ENCODE measurements around the gene FHOD1.
A peak's percentile ranks its signal among the peaks of the same experiment; 100 is the strongest.

Gene FHOD1

DNA sequence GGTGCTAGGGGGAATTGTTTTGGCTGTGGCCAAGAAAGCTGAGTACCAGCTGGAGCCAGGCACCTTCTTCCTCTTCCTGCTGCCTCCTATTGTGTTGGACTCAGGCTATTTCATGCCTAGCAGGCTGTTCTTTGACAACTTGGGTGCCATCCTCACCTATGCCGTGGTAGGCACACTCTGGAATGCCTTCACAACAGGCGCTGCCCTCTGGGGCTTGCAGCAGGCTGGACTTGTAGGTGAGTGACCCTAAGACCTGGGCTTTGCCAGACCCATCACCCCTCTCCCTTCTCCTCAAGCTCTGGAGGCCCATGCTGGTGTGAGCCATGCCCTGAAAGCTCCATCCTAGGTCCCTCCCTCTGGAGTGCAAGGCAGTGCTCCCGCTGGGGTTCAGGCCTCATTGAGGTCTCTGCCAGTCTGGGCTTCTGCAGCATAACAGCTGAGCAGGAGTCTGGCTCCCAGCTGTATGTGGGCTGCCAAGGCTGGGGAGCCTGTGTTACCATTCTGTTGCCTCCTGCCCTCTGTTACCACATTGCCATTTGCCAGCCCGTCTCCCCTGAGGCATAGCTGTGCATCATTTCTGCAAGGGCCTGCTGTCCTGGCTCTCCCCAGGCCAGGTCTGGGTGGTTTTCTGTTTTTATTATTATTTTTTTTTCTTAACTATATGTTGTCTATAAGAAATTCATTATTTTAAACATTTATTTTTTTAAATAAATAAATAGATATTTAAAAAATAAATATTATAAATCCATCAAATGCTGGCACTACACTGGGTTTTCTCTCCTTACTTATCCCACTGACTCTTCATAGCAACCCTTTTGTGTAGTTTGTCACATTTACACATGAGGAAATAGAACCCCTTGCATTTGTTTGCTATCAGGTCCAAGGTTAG is 5.6 kb upstream of the FHOD1 start:
- DNase-seq (ENCODE audit: extremely low spot score, insufficient read length, low read depth) (no peak), FAIRE-seq (no peak)

DNA sequence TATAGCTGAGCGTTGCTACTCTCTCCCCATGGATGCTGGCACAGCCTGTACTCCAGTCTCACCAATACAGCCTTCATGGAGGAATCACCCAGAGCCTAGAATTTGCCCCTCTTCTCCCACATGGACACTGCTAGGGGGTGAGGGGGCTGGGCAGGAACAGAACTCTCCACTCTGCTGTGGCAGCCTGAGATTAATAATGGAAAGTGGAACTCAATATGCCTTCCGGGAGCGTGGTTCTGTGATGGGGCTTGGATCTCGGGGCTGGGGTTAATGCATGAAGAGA is 2.7 kb upstream of the FHOD1 start:
- FAIRE-seq = no peak
- DNase-seq (ENCODE audit: extremely low spot score, insufficient read length, low read depth) = no peak

DNA sequence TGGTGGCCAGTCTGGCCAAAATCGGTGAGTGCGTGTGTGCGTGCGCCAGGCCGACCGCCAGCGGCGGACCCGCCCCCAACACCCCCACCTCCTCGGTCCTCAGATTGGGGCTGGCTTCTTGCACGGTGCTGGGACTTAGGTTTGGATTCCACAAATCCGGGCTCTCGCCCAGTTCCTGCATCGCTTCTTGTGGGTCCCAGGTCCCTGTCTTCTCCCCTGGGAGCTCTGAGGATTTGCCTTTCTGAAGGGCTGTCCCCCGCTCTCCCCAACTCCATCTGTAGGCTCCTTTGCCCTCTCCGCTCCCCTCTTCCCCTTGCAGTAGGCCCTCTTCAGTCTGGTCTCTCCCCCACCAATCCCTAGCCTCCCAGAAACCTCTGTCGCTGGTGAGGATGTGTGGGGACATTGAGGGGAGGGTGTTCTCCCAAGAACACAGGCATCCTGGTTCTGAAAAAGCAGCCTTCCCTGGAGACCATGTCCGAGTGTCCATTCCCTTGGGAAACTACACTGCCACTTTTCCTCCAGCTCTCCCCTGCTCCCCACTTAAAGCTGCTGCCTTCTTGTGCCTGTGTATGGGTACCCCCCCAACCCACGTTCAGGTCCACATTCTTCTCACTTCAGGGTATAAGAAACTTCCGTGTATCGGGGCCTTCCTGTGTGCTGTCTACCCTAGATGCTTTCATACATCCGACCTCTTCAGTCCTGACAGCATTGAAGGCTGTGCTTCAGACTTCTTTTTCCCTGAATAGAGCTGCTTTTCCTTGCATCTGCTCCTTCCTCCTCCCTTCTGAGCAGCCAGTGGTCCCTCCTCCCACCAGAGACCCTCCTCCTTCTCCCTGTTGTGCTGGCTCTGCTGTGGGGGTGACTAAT is 2.1 kb upstream of the FHOD1 start:
- no peak for DNase-seq (ENCODE audit: extremely low spot score, insufficient read length, low read depth)
- no peak for FAIRE-seq

DNA sequence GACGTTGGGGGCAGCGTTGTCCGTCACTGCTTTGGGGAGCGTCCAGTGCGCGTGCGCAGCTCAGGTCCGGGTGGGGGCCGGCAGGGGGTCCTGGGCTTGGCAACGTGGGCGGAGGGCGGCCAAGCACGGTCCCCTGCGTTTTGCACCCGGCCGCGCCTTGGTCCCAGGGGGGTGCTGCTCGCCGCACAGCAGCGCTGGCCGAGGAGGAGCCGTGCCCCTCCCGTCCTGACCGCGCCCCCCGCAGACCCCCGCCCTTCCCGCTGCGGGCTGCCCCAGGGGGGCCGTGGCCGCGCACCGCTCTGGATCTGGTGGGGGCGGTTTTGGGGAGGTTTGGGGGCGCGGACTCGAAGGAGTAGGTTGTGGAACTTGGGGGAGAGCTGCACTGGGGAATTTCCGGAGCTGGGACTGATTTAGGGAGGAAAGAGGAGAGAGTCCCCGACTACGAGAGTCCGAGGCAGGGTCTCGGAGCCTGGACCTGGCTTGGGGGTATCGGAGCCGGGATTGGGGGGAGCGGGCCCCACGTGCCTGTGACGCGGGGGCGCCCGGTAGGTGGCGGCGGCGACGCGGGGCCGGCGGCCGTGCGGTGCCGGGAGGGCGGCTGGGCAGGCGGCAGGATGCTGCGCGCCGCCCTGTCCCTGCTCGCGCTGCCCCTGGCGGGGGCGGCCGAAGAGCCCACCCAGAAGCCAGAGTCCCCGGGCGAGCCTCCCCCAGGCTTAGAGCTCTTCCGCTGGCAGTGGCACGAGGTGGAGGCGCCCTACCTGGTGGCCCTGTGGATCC is 1.3 kb upstream of the FHOD1 start, which contains the start of gene SLC9A5:
SLC9A5 (plus strand) TSS at position 579 of the 777 bp plus-strand sequence; CDS start at position 615, 36 bp downstream.
- DNase-seq (ENCODE audit: extremely low spot score, insufficient read length, low read depth) = peak; percentile 23
- no peak for FAIRE-seq

DNA sequence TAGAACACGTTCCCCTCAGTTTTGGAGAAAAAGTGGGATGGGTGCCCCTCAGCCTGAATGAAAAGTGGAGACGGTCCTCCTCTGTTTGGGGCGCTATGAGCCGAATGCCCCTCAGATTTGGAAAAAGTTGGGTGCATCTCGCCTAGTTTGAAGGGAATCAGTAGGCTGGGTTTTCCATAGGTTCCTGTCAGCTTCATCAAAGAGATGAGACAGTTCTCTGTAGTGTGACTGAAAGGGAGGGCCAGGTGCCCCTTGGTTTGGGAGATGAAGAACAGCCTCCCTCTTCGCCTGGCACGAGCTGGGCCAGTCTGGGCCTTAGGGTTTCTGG is 756 bp upstream of the FHOD1 start:
- FAIRE-seq (no peak), DNase-seq (ENCODE audit: extremely low spot score, insufficient read length, low read depth) (no peak)

DNA sequence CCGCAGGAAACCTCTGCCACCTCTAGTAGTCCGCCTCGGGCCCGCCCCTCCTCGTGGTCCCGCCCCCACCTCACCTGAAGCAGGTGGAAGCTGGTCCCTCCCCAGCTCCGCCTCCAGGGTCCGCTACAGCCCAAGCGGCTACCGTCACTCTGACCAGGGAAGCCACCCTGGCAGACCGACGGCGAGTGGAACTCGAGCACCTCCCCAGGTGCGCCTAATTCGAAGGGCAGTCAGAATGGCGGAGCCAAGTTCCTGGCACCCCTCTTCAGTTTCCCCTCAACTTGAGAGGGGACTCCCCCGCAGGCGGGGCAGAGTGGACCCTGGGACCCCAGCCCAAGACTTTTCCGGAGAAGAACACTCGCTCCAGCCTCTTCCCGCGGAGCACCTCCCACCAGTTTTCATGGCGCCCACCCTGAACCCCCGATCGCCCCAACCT is 507 bp downstream of the FHOD1 start:
- DNase-seq (ENCODE audit: extremely low spot score, insufficient read length, low read depth) (no peak), FAIRE-seq (no peak)

DNA sequence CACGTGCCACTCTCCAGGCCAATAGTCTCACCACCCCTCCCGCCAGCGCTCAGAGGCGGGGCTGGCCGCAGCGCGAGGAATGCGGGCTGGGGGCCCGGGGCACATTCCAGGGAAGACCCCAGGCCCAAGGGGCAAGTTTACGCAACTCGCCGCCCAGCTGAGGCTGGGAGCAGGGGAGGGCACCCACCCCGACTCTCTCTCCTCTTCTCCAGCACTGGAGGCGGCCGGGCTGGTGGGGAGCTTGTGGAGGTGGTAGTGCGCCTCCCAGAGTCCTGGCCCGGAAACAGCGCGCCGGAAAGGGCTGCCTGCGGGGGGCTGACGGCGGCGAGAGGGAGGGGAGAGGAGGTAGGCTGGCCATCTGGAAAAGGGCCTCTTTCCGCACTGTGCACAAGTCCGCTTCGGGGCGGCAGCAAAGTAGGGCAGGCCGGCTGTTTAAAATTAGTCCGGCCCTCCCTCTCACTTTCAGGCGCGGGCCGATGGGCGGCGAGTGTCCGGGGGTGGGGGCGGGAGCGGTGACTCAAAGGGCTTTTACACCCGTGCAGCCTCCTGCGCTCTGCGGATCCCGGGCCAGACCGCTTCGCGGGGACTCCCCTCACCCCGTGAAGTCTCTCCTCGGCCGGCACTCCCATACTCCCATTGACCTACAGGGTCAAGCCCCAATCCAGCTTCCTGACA is 1.1 kb downstream of the FHOD1 start:
- peak; percentile 67 for FAIRE-seq
- no peak for DNase-seq (ENCODE audit: extremely low spot score, insufficient read length, low read depth)

DNA sequence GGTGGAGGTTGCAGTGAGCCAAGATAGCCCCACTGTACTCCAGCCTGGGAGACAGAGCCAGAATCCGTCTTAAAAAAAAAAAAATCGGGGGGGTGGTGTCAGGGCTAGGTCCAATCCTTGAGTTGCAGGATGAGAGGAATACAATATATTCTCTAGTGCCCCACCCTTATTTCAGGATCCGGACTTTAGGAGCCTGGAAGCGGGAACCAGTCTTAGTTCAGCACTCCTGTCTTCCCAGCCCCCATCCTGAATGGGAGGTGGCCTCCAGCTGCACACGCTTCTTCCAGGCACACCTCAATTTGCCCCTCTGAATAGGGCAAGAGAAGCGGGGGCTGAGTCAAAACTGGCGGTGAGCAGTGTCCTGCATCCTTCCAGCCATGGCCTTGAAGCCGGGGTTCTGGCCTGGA is 1.6 kb downstream of the FHOD1 start:
- FAIRE-seq (no peak), DNase-seq (ENCODE audit: extremely low spot score, insufficient read length, low read depth) (no peak)

DNA sequence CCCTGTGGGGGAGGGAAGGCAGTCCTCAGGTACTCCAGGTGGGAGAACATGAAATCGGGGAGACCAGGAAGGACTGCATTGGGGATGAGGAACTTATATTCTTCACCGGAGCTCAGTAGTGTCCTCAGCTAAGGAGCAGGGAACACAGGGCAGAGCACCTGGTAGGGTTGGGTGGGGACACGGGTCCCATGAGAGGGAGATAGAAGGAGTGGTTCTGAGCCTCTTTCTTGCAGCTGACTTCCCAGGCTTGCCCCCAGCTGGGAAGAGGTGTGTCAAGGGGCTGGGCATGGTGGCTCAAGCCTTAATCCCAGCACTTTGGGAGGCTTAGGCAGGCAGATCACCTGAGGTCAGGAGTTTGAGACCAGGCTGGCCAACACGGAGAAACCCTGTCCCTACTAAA is 2.1 kb downstream of the FHOD1 start:
- DNase-seq (ENCODE audit: extremely low spot score, insufficient read length, low read depth) (no peak), FAIRE-seq (no peak)

DNA sequence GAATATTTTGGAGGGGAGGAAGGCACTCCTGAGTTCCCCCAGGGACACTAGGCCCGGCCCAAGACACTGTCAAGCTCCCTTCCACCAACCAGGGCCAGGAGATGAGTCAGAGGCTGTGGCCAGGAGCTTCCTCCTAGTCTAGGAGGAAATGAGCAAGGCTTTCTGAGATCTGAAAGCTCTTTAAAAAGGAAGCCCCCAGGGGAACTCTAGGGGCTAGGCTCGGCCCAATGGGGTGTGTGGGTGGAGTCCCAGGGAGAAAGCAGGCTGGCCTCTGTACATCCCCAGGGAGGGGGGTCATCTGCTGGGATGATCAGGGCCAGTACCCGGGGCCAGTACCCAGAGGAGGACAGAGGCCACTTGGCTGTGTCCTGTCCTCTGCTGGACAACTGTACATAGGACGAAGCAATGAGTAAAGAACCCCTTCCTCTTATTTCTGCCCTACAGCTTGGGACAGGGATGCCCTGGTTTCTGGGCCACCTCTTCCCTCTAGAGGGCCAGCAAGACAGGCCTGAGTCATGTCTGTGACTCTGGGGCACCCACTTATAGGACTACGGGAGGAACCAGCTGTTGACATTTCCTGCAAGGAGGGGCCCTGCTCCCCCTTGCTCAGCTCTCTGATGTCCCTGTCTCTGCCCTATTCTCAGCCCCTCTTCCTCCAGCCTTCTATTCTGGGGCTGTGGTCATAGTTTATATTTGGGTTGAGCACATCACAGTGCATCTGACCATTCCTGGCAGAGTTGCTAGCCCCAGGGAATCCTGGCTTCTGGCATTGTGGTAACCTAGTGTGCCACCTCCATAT is 2.7 kb downstream of the FHOD1 start:
- DNase-seq (ENCODE audit: extremely low spot score, insufficient read length, low read depth) = peak; percentile 75
- peak; percentile 97 for FAIRE-seq

DNA sequence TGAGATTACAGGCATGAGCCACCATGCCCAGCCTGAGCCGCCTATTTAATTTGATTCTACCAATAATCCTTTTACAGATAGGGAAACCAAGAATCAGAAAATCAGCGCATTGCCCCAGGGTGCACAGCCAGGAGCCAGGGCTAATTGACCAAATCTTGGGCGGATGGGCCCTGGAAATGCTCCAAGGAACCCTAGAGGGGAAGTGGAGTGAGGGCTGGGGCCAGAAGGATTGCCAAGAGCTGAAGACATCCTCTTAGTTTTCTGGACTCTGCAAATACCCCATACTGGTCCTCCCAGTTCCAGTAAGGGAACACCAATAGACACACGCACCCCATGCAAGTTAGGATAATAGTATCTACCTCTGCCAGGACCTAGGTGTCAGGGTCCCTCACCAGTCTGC is 3.8 kb downstream of the FHOD1 start:
- DNase-seq (ENCODE audit: extremely low spot score, insufficient read length, low read depth) = no peak
- no peak for FAIRE-seq

DNA sequence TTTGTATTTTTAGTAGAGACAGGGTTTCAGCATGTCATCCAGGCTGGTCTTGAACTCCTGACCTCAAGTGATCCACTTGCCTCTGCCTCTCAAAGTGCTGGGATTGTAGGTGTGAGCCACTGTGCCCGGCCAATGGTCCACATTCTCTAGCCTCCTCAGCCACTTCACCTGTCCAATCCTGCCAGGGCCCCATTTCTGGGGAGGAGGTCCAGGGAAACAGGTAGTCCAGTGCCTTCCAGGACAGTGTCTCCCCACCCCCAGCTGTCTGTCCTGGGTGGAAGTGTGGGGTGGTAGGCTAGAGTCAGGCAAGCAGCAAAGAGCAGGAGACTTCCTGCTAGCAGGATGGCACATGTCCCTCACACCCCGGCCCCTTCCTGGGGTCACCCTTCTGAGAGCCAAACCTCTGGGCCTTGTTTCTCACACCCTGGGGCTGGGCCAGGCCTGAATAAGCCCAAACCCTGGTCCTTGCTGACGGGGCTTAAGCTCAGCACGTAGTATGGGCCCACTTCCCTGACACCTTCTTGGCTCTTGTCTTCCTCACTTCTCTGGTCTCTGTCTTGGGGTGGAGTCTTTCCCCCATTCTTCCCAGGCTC is 5.0 kb downstream of the FHOD1 start:
- DNase-seq (ENCODE audit: extremely low spot score, insufficient read length, low read depth) (no peak), FAIRE-seq (no peak)

DNA sequence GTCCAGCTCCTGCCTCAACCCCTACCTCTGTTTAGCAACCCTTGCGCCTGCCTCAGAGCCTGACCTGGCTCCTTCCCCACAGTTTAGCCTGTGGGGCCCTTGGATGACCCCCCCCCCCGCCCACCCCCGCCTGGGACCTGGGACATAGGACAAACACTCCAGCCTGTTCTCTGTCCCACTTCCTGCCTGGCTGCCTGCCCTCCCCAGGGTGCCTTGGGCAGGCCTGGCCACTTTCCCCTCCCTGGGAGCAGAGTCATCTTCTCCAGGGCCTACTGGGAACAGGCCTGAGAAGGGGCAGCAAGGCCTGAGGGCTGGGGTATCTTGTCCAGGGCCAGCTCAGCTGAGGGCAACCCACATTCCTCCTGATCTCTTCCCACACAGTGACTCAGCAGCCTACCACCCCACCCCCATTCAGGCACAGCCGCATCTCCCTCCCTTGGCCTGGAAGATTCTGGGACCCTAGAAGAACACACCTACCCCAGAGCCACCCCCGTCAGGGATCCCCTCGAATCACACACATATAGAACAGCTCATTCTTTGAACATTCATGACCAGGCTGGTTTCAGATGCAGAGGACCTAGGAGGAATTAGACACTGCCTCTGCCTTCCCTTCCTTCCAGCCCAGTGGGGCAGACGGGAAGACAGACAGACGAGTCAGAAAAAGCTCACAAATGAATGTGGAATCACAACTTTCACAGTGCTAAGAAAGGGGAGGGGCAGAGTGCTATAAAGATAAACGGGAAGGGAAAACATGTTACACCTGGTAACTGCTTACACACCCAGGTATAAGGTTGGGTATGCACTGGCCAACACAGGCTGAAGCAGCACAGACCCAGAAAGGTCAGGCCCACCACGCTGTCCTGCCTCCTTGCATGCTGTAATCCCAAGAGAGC is 6.0 kb downstream of the FHOD1 start:
- DNase-seq (ENCODE audit: extremely low spot score, insufficient read length, low read depth) (no peak), FAIRE-seq (no peak)

DNA sequence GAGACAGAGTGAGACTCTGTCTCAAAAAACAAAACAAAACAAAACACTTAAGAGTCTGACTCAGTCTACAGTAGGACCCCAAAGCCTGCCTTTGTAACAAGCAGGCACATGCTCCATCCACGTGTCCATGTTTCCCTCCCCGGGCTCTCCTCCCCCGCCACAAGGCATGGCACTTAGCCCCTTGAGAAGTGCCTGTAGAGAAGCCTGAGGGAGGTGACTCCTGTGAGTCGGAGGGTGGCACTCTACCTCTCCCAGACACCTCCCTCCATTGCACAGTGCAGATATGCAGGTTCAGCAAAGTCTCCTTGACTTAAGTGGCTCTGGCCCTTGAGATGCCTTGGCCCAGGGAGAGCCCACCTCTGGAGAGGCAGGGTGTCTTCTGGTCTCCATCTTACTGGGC is 6.8 kb downstream of the FHOD1 start:
- no peak for DNase-seq (ENCODE audit: extremely low spot score, insufficient read length, low read depth)
- no peak for FAIRE-seq

DNA sequence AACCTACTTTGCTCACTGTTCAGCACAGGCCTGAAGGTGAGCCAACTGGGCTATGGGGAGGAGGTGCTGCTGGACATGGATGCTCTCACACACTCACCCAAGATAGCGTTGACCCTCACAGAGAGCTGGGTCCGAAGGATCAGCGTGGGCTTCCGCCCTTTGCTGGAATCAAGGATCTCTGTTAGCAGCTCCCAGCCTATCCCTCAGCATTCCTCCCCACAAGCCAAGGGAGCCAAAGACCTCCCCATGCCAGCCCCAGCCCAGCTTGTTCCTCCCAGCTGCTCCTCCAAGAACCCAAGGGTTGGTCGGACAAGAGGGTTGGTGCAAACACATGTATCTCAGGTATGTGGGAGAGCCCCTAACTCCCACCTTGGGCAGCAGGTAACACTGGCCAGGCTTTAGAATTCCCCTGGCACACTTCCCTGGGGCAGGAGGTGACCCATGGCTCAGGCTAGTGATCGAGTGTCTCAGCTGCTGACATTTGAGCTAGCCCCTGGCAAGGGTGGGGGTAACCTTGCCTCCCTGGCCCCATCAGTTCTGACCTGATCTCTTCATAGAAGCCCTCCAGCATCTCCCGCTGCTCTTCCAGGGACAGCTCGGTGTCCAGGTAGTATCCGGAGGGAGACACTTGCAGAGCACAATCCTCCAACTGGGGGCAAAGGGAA is 8.3 kb downstream of the FHOD1 start:
- DNase-seq (ENCODE audit: extremely low spot score, insufficient read length, low read depth) (no peak), FAIRE-seq (no peak)

DNA sequence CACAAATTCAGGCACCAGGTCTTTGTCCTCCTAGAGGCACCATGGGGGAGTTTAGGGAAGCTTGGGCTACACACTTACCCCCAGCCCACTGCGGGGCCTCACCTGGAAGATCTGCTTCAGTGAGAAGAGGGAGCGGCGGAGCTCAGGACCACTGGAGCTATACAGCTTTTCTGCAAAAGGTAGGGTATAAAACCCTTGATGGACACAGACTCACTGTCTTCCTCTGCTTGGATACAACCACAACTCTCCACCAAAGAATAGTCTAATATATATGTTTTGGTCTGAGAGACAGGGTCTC is 9.1 kb downstream of the FHOD1 start:
- DNase-seq (ENCODE audit: extremely low spot score, insufficient read length, low read depth) (no peak), FAIRE-seq (no peak)

DNA sequence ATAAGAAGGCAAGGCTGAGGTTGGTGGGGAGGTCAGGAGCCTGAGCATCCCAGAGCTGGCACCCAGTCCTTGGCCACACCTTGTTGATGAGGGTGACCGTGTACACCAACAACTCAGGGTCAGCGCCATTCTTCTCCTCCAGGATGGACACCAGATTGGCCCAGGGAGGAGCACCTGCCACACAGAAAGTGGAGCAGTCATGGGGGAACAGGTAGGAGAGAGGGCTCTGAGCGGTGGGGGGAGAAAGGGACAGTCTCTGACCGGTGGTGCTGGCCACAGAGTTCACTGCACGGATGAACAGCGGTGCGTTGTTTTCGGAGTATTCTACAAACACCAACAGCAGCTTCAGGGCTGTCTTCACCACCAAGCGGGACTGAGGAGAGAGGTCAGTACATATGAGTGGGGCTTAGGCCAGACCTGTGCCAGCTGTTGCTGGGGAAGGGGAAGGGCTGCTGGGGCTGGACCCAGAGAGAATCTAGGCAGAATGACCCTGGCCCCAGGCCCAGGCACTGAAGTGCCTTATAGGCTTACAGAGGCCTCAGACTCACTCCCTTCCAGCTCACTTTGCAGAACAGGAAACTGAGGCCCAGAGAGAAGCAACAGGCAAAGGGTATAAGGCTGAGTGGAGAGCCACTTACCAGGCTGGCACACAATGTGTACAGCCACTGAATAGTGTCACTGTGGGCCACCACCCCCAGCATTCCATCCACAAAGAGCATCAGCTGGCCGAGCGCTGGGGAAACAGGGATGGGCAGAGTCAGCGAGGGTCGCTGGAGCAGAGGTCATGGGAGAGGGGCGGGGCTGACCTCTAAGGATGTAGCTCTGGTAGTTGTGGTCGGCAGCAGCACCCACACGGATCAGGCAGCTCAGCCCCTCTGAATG is 9.6 kb downstream of the FHOD1 start:
- no peak for DNase-seq (ENCODE audit: extremely low spot score, insufficient read length, low read depth)
- FAIRE-seq = no peak

Data from GM18507 (cell line).